NT2/D1 (cell line): ENCODE data around the gene TAAR9.

Source experiments
- SUZ12 ChIP-seq: IDR thresholded peaks from 2 replicates; pipeline ENCODE4 v1.6.1; 2011; ENCODE audit not compliant: insufficient read length, insufficient read depth; ENCODE audit errors: extremely low read depth
- YY1 ChIP-seq: IDR thresholded peaks from 2 replicates; pipeline ENCODE4 v1.6.1; 2011; ENCODE audit not compliant: insufficient read length, insufficient read depth
- ZNF274 ChIP-seq: IDR thresholded peaks from 2 replicates; pipeline ENCODE4 v1.6.1; 2011; ENCODE audit warnings: mild to moderate bottlenecking, low read depth, low read length

GRCh38 chr6:132526461-132526860 is 11.6 kb upstream of the TAAR9 start:
- no peak for TF ChIP-seq ZNF274
- no peak for TF ChIP-seq YY1
- no peak for TF ChIP-seq SUZ12
